Thoracic aorta (tissue), 2 donors: Measurements from ENCODE around the gene FZD10. TPM values are rescaled to one million over a fixed set of nuclear protein-coding genes. Genes with fewer than 3 reads are reported as not detected.

Experiments used
- ATAC-seq: fragments of 150-250 bp; one replicate; pipeline ENCODE4 v1.8.0; 2017; ENCODE audit warnings: low read depth; ENCODE audit not compliant: insufficient number of reproducible peaks, low FRiP score
- DNase-seq: peaks from one replicate; pipeline ENCODE4 v3.0.0-alpha.2; 2020; ENCODE audit warnings: low spot score
- H3K27ac ChIP-seq, 2 donors: fragments of 200-600 bp; sonication (generic); 1 replicate in 1 of 2; 2 replicates in 1 of 2; pipeline ENCODE4 v1.5.1; 2016; ENCODE audit warnings: mild to moderate bottlenecking in 2 of 2, moderate library complexity in 2 of 2
- H3K27me3 ChIP-seq: fragments of 200-600 bp; sonication (generic); replicated peaks from 2 replicates; pipeline ENCODE4 v1.6.0; 2016; ENCODE audit warnings: mild to moderate bottlenecking; ENCODE audit not compliant: insufficient read depth
- H3K36me3 ChIP-seq: fragments of 200-600 bp; sonication (generic); one replicate; pipeline ENCODE4 v1.5.1; 2016
- H3K4me1 ChIP-seq, 2 donors: fragments of 200-600 bp; sonication (generic); 1 replicate in 1 of 2; 2 replicates in 1 of 2; pipeline versions ENCODE4 v1.5.1 to v1.6.0; 2016; ENCODE audit warnings: low read depth in 2 of 2, mild to moderate bottlenecking in 1 of 2; ENCODE audit not compliant: control insufficient read depth in 1 of 2
- H3K4me3 ChIP-seq: fragments of 200-600 bp; sonication (generic); 2 replicates; pipeline ENCODE4 v1.5.1; 2016; ENCODE audit warnings: mild to moderate bottlenecking
- H3K9me3 ChIP-seq: fragments of 200-600 bp; sonication (generic); 2 replicates; pipeline ENCODE4 v1.5.1; 2016
- total RNA-seq, 2 donors: library from RNA; depleted of rRNA; stranded (reverse); fragments of >200 nt; gene quantifications; one replicate each; pipeline versions ENCODE4 v1.1.0 to v1.2.3, GENCODE V29; 2016
- TF ChIP-seq, protein P1 (sequence below): fragments of 200-600 bp; sonication (generic); IDR thresholded peaks from one replicate; pipeline ENCODE4 v1.5.1; 2019; ENCODE audit warnings: antibody characterized with exemption

FZD10 gene
- total RNA-seq, 2 donors from 2014 or later: 0.68 to 2.8 TPM

DNA sequence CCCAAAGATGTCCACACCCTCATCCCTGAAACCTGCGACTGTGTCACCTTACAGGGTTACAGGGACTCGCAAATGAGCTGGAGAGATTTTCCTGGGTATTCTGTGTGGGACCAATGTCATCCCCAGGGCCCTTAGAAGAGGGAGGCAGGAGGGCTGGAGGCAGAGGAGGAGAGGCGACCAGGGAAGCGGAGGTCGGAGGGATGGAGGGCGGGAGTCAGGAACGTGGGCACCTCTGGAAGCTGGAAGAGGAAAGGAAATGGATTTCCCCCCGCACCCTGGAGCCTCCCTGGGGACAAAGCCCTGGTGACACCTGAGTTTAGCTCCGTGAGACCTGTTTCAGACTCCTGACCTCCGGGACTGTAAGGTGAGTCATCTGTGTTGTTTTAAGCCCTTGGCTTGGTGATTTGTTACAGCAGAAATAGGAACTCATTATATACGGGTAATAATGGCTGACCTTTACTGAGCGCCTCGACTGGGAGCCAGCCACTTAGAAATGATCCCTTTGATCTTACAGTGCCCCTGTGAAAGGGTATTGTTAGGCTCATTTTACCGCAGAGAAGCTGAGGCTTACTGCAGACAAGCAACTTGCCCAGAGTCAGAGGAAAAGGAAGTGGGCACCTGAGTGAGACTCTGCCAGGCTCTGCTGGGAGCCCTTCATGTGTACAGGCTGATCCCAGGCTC lies 29.3 kb upstream of the FZD10 start:
- ATAC-seq (no peak), DNase-seq (no peak)
- Histone ChIP-seq H3K9me3 (no peaks in the 10 kb centered on the region), H3K4me1 (peaks cover 0 to 10% of the 10 kb centered on the region in 2 donors), H3K27me3 (no peaks in the 10 kb centered on the region), H3K36me3 (no peaks in the 10 kb centered on the region), H3K4me3 (no peak overlapping the region), H3K27ac (no peak overlapping the region)
- TF ChIP-seq, protein P1, sequence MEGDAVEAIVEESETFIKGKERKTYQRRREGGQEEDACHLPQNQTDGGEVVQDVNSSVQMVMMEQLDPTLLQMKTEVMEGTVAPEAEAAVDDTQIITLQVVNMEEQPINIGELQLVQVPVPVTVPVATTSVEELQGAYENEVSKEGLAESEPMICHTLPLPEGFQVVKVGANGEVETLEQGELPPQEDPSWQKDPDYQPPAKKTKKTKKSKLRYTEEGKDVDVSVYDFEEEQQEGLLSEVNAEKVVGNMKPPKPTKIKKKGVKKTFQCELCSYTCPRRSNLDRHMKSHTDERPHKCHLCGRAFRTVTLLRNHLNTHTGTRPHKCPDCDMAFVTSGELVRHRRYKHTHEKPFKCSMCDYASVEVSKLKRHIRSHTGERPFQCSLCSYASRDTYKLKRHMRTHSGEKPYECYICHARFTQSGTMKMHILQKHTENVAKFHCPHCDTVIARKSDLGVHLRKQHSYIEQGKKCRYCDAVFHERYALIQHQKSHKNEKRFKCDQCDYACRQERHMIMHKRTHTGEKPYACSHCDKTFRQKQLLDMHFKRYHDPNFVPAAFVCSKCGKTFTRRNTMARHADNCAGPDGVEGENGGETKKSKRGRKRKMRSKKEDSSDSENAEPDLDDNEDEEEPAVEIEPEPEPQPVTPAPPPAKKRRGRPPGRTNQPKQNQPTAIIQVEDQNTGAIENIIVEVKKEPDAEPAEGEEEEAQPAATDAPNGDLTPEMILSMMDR: no peak

DNA sequence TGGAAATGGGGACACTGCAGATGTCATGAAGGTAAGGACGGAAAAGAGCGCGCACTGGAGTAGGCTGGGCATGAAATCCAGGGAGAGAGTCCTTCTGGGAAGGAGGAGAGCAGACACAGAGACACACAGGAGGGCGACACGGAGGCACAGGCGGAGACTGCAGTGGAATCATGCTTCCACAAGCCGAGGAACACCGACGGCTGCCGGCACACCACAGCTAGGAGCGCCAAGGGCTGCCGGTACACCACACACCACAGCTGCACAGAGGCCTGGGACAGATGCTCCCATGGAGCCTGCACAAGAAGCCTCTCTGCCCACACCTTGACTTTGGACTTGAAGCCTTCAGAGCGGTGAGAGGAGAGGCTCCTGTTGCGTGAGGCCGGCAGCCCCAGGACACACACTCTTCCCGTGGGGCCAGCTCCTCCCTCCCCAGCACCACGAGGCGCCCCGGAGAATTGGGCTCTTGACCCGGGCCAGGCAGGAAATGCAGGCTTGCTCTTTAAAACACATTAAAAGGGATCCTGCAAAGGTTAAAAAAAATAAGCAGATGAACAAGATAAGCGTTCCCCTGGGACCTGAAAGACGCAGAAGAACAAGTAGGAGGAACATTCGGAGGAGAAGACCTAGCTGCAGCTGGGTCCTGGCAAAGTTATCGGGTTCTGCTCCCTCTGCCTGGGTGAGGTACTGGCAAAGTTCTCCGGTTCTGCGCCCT lies 28.3 kb upstream of the FZD10 start:
- peaks cover 0 to under 1% of the 10 kb centered on the region in 2 donors for H3K4me1 ChIP-seq
- DNase-seq (no peak), ATAC-seq (no peak)
- TF ChIP-seq, protein P1: no peak
- H3K27ac ChIP-seq: no peak overlapping the region
- no peak overlapping the region for H3K4me3 ChIP-seq
- H3K27me3 ChIP-seq: no peaks in the 10 kb centered on the region
- no peaks in the 10 kb centered on the region for H3K36me3 ChIP-seq
- no peaks in the 10 kb centered on the region for H3K9me3 ChIP-seq

- Histone ChIP-seq H3K27me3 (no peaks in the 10 kb centered on the region), H3K4me1 (no peaks in the 10 kb centered on the region), H3K27ac (no peak overlapping the region), H3K36me3 (no peaks in the 10 kb centered on the region), H3K4me3 (no peak overlapping the region), H3K9me3 (no peaks in the 10 kb centered on the region)
- TF ChIP-seq, protein P1: no peak
- ATAC-seq: no peak
- no peak for DNase-seq
Observed at GRCh38 chr12:130134563-130134915, 27.7 kb upstream of the FZD10 start.

DNA sequence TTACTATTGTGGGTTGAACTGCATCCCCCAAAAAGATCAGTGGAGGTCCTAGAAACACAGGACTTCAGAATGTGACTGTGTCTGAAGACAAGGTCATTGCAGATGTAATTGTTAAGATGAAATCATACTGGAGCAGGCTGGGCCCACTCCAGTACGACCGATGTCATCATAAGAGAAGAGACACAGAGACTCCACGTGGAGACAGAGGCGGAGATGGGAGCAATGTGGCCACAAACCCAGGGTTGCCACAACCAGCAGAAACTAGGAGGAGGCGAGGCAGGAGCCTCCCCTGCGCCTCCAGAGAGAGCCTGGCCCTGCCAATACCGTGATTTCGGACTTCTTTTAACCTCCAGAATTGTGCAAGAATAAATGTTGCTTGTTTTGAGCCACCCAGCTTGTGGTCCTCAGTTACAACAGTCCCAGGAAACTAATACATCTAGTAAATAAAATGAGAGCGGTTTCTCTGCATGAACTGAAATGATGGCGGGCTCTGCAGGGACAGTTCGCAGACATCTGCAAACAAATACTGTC lies 25.7 kb upstream of the FZD10 start:
- Histone ChIP-seq H3K27me3 (no peaks in the 10 kb centered on the region), H3K4me3 (no peak overlapping the region), H3K27ac (no peak overlapping the region), H3K4me1 (no peaks in the 10 kb centered on the region), H3K9me3 (no peaks in the 10 kb centered on the region), H3K36me3 (no peaks in the 10 kb centered on the region)
- DNase-seq: no peak
- no peak for ATAC-seq
- TF ChIP-seq, protein P1: no peak
